GM13977 (cell line): ENCODE measurements around the gene TTLL5.

Source experiments
- DNase-seq: peaks from one replicate; pipeline ENCODE4 v3.0.0; 2012; ENCODE audit warnings: low spot score
- CTCF ChIP-seq: IDR thresholded peaks from 2 replicates; pipeline ENCODE4 v1.5.1; 2012; ENCODE audit warnings: mild to moderate bottlenecking, control low read depth; ENCODE audit not compliant: insufficient read depth; ENCODE audit errors: extremely low read depth, missing control alignments
- in situ Hi-C: fragments of 300-500 bp; cut with MboI; formaldehyde crosslinking; loops from one replicate; pipeline ENCODE4 v1.12.0; 2022; ENCODE audit warnings: low sequenced_read_pairs, low pct_unique_long_range_greater_than_20kb, mixed read lengths, inconsistent platforms; ENCODE audit not compliant: unreplicated experiment

TTLL5 gene

GRCh38 chr14:75928690-75929181 lies 267.7 kb downstream of the TTLL5 start:
- in situ Hi-C loops = no loop called here
- no peak for DNase-seq
- TF ChIP-seq CTCF = no peak

- in situ Hi-C loops = no loop called here
- DNase-seq = no peak
- TF ChIP-seq CTCF = no peak
These were observed 272.8 kb downstream of the TTLL5 start for GRCh38 chr14:75933712-75934296.

GRCh38 chr14:75934998-75935628 lies 274.1 kb downstream of the TTLL5 start:
- in situ Hi-C loops = no loop called here
- no peak for TF ChIP-seq CTCF
- no peak for DNase-seq

GRCh38 chr14:75939200-75939599 lies 278.2 kb downstream of the TTLL5 start:
- TF ChIP-seq CTCF = no peak
- in situ Hi-C loops = no loop called here
- no peak for DNase-seq

- no peak for TF ChIP-seq CTCF
- in situ Hi-C loops = no loop called here
- DNase-seq = no peak
These were observed 280.0 kb downstream of the TTLL5 start for GRCh38 chr14:75941030-75941429.

- no peak for DNase-seq
- in situ Hi-C loops = no loop called here
- TF ChIP-seq CTCF = no peak
These were observed 283.7 kb downstream of the TTLL5 start for GRCh38 chr14:75944607-75945241.
